SHP77 treated with DMSO at 0.1 percent for 48 hours (cell line): ENCODE data around the gene MSH6.
"Not testable (repeated sequence)": the region's sequence is repeated elsewhere in the genome, so short reads cannot be mapped to it uniquely, and the experiment has no call there.

Experiments used
- DNase-seq: peaks from one replicate; lab custom pipeline; 2025; lab: John Stamatoyannopoulos, UW

Gene MSH6

DNA sequence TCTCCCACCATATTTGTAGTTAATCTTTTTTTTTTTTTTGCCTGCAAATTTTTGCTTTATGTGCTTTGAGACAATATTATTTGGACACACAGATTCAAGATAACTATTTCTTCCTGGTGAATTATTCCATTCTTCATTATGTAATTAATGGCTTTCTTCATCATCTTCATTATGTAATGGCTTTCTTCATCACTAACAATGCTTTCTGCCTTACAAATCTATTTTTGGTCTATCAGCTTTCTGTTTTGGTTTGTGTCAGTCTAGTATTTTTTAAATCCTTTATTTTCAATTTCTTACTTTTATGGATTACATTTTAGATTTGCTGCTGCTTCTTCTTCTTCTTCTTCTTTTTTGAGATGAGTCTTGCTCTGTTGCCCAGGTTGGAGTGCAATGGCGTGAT, 60.5 kb downstream of the MSH6 start:
- DNase-seq: no peak

DNA sequence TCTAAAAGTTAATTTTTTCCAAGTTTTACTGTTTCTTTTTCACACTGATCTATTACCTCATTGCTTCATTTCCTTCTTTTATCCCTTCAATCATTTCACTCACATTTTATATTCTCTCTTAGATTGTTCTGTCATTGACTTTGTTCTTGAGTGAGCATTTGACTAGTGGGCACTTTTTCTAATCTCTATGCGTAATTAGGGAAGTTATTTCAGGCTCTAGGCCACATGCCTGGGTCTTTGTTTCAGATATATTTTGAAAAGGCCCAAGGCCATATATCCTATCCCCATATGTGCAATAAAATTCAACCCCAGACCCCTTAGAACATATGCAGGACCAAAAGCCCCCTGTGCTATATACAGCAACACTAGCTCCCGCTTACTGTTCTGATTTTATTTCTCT, 61.2 kb downstream of the MSH6 start:
- DNase-seq: no peak

DNA sequence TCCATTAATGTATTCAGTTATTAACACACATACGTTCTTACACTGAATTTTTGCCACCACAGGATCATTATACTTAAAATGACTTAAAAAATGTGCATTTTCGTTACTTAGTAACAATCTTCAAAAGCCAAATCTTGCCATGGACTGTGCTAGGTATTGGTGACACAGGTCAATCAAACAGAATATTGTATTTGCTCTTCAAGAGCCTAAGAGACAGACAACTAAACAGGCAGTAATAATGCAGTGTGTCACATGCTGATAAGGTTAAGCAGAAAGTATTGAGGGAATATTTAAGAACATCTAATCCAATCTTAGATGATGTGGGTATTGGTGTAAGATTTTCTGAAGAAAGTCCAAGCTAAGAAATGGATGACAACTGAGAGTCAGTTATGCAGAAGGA, 66.4 kb downstream of the MSH6 start:
- DNase-seq: no peak

DNA sequence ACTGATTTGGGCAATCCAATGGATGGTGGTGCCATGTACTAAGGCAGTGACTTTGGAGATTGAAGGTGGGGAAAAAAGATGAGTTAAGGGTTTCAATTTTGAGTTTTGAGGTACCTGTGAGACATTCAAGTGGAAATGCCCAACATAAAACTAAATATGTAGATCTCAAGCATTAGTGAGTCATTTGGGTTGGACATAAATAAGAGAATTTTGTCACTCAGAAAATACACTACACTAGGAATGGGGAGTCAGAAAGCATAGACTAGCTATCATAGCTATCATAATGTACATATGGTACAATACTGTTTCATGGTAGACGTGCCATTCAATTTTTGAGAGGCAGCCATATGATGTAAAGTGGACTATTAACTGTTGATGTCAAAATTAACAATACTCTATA, 67.3 kb downstream of the MSH6 start:
- DNase-seq: no peak

DNA sequence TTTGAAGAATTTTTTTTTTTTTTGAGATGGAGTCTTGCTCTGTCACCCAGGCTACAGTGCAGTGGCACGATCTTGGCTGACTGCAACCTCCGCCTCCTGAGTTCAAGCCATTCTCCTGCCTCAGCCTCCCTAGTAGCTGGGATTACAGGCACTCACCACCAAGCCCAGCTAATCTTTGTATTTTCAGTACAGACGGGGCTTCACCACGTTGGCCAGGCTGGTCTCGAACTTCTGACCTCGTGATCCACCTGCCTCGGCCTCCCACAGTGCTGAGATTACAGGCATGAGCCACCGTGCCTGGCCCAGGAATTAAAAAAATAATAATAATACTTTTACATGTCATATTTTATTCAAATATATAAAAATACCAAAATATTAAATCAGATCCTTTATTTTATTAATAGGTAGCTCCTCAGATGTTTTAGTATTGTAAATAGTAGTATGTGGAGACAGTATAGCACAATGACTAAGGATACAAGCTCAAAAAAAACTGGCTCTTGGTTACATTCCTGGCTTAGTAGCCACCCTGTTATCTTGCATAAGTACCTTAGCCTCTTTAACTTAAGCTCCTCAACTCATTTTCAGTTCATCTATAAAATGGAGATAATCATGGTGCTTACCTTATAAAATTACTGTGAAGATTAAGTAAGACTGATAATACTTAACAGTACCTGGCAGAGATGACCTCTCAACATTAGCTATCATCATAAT, 70.3 kb downstream of the MSH6 start:
- not testable (repeated sequence) for DNase-seq
